ENCODE measurements around the gene B3GALNT1.

Gene B3GALNT1

DNA sequence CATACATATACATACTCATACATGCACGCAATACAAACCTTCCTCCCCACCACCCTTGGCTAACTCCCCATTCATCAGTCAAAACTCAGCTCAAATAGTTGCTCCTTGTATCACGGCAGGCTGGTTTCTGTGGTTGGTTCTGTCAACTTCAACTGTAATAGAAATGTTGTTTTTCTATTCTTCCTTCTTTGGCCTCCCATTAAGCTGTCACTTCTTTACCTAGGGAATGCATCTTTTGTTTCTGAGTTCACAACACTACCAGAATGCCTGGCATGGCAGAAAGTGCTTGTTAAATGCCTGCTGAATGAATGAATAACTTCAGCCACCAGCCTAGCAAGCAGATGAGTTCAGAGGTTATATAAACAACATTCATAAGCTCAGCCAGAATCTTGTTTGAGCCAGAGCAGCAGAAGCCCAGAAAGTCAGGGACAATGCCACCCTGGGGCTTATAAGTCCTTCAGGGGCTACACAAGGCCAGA lies 63.1 kb downstream of the B3GALNT1 start:
- no peak for TF ChIP-seq SIN3A (IDR thresholded peaks at IDR 0.05; ENCODE audit: borderline replicate concordance, insufficient read depth, low read length)
- TF ChIP-seq TAF1 (IDR thresholded peaks at IDR 0.05; ENCODE audit: borderline replicate concordance, insufficient read depth, low read length), result no peak
- no peak for TF ChIP-seq POLR2AphosphoS5 (IDR thresholded peaks at IDR 0.05; ENCODE audit: low read depth, low read length)
- TF ChIP-seq, protein P1, sequence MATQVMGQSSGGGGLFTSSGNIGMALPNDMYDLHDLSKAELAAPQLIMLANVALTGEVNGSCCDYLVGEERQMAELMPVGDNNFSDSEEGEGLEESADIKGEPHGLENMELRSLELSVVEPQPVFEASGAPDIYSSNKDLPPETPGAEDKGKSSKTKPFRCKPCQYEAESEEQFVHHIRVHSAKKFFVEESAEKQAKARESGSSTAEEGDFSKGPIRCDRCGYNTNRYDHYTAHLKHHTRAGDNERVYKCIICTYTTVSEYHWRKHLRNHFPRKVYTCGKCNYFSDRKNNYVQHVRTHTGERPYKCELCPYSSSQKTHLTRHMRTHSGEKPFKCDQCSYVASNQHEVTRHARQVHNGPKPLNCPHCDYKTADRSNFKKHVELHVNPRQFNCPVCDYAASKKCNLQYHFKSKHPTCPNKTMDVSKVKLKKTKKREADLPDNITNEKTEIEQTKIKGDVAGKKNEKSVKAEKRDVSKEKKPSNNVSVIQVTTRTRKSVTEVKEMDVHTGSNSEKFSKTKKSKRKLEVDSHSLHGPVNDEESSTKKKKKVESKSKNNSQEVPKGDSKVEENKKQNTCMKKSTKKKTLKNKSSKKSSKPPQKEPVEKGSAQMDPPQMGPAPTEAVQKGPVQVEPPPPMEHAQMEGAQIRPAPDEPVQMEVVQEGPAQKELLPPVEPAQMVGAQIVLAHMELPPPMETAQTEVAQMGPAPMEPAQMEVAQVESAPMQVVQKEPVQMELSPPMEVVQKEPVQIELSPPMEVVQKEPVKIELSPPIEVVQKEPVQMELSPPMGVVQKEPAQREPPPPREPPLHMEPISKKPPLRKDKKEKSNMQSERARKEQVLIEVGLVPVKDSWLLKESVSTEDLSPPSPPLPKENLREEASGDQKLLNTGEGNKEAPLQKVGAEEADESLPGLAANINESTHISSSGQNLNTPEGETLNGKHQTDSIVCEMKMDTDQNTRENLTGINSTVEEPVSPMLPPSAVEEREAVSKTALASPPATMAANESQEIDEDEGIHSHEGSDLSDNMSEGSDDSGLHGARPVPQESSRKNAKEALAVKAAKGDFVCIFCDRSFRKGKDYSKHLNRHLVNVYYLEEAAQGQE (IDR thresholded peaks at IDR 0.05; ENCODE audit: insufficient read depth in 1 of 2, low read depth in 2 of 2, low read length in 2 of 2), result no peak
- no peak for TF ChIP-seq FOXP2 (optimal IDR thresholded peaks at IDR 0.05; ENCODE audit: borderline replicate concordance, extremely low read depth, extremely low read length, insufficient read depth)

DNA sequence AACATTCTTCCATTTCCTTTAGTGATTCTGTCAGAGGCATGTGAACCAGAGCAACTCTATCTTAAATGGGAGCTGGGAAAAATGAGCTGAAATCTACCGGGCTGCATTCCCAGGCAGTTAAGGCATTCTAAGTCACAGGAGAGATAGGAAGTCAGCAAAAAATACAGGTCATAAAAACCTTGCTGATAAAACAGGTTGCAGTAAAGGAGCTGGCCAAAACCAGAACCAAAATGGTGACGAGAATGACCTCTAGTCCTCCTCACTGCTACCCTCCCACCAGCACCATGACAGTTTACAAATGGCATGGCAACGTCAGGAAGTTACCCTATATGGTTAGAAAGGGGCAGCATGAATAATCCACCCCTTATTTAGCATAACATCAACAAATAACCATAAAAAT lies 66.4 kb downstream of the B3GALNT1 start:
- no peak for TF ChIP-seq TAF1 (IDR thresholded peaks at IDR 0.05; ENCODE audit: borderline replicate concordance, insufficient read depth, low read length)

DNA sequence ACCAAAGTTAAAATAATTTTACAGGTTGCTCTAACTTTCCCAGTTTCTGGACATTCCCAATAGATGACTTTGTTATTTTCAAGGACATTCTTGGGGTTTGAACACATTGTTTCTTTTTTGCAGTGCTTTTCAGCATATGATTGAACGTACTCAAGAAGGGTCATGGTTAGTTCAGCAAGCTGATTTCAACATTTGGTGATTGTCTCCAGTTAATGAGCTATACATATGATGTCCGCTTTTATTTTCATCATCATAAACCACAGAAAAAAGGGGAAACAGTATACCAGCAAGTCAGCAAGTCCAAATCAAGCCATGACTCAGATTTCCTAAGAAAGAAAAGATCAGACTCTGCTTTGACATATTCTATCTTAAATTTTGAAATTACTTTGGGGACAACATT lies 69.4 kb downstream of the B3GALNT1 start:
- TF ChIP-seq SIN3A (IDR thresholded peaks at IDR 0.05; ENCODE audit: borderline replicate concordance, insufficient read depth, low read length), result no peak
- TF ChIP-seq TAF1 (IDR thresholded peaks at IDR 0.05; ENCODE audit: borderline replicate concordance, insufficient read depth, low read length), result no peak
- TF ChIP-seq, protein P1 (IDR thresholded peaks at IDR 0.05; ENCODE audit: insufficient read depth in 1 of 2, low read depth in 2 of 2, low read length in 2 of 2), result no peak
